Omental fat pad (tissue), 4 donors: ENCODE data around the gene DNM1. TPM values are rescaled to one million over a fixed set of nuclear protein-coding genes. Genes with fewer than 3 reads are reported as not detected.

Source experiments
- ATAC-seq: fragments of 150-250 bp; one replicate; pipeline ENCODE4 v1.9.1; 2016; ENCODE audit warnings: mild to moderate bottlenecking, moderate library complexity; ENCODE audit not compliant: low FRiP score
- DNase-seq: peaks from one replicate; pipeline ENCODE4 v3.0.0-alpha.2; 2019; ENCODE audit warnings: low spot score
- total RNA-seq, 4 donors: library from RNA; depleted of rRNA; stranded (reverse); fragments of >200 nt; gene quantifications; one replicate each; pipeline ENCODE4 v1.1.0, GENCODE V29; 2016
- TF ChIP-seq, protein P1 (sequence below), 3 donors: fragments of 450-650 bp; IDR thresholded peaks; one replicate each; pipeline ENCODE4 v1.5.1; 2016 to 2017; ENCODE audit warnings: antibody characterized with exemption in 3 of 3, mild to moderate bottlenecking in 3 of 3, moderate library complexity in 2 of 3

The DNM1 gene
- total RNA-seq, 4 donors from 2014 or later, result 4.0 to 60.5 (median 20.0) TPM

- no peak for DNase-seq
- ATAC-seq, result peak; percentile 41
- TF ChIP-seq, protein P1, sequence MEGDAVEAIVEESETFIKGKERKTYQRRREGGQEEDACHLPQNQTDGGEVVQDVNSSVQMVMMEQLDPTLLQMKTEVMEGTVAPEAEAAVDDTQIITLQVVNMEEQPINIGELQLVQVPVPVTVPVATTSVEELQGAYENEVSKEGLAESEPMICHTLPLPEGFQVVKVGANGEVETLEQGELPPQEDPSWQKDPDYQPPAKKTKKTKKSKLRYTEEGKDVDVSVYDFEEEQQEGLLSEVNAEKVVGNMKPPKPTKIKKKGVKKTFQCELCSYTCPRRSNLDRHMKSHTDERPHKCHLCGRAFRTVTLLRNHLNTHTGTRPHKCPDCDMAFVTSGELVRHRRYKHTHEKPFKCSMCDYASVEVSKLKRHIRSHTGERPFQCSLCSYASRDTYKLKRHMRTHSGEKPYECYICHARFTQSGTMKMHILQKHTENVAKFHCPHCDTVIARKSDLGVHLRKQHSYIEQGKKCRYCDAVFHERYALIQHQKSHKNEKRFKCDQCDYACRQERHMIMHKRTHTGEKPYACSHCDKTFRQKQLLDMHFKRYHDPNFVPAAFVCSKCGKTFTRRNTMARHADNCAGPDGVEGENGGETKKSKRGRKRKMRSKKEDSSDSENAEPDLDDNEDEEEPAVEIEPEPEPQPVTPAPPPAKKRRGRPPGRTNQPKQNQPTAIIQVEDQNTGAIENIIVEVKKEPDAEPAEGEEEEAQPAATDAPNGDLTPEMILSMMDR (IDR thresholded peaks at IDR 0.05), result no peak
Observed at GRCh38 chr9:128232528-128233428, 29.6 kb downstream of the DNM1 start.

DNA sequence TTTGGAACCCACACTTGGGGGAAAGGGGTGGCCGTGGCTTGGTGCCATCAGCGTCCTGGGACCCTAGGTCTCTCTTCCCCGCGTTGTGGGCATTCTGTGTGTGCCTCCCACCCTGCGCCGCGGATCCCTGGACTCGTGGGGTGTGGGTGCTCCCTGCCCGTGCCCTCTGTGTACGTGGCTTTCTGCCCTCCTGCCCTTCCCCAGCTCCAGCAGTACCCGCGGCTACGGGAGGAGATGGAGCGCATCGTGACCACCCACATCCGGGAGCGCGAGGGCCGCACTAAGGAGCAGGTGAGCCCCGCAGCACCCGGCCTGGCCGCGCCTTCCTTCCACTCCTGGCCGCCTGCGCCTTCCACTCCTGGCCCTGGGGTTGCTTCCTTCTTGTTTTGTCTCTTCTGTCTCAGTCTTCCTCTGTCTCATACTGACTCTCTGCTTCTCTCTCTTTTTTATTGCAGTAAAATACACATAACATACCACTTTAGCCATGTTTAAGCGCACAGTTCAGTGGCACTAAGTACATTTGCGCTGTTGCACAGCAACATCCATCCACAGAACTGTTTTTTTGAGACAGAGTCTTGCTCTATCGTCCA lies 30.7 kb downstream of the DNM1 start:
- TF ChIP-seq, protein P1 (IDR thresholded peaks at IDR 0.05), result no peak
- ATAC-seq (no peak), DNase-seq (no peak)

- no peak for DNase-seq
- TF ChIP-seq, protein P1 (IDR thresholded peaks at IDR 0.05), result no peak
- ATAC-seq, result no peak
Observed at GRCh38 chr9:128242124-128242523, 38.9 kb downstream of the DNM1 start.

GRCh38 chr9:128242828-128243214 lies 39.6 kb downstream of the DNM1 start:
- ATAC-seq (no peak), DNase-seq (no peak)

DNA sequence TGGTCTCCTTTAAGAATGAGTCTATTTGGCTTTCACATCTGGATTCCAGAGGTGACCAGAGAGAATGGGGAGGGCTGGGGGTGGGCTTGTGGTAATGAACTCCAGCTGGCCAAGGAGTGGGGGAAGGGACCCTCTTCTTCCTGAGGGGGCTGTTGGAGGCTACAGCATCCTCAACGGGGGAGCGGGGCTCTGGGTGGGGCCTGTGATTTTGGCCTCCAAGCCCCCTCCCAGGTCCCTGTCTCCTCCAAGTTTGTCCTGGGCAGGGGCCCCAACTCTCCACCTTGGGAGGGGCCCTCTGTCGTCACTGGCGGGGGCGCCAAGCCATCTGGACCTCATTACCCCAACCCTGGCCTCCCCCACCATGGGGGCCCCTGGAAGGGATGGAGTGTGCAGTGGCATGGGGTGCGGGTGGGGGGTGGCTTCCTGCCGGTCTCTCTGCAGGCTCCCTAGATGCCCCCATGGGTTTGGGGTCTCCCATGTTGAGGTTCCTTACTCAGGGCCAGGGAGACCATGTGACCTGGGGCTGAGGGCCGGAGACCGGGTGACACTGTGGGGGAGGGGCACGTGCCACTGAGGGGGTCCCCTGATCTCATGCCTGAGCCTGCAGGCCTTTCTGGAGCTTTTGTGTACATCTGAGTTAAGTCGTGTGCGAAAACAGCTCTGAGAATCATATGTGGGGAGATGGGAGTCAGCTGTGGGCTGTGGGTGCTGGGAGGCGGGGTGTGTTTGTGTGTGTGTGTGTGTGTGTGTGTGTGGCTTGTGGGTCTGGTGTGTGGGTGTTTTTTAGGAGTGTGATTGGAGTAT lies 40.2 kb downstream of the DNM1 start:
- TF ChIP-seq, protein P1 (IDR thresholded peaks at IDR 0.05), result no peak
- DNase-seq (no peak), ATAC-seq (no peak)

More at GRCh38 chr9:128242828-128243214, 39.6 kb downstream of the DNM1 start:
- TF ChIP-seq, protein P1 (IDR thresholded peaks at IDR 0.05), result no peak

DNA sequence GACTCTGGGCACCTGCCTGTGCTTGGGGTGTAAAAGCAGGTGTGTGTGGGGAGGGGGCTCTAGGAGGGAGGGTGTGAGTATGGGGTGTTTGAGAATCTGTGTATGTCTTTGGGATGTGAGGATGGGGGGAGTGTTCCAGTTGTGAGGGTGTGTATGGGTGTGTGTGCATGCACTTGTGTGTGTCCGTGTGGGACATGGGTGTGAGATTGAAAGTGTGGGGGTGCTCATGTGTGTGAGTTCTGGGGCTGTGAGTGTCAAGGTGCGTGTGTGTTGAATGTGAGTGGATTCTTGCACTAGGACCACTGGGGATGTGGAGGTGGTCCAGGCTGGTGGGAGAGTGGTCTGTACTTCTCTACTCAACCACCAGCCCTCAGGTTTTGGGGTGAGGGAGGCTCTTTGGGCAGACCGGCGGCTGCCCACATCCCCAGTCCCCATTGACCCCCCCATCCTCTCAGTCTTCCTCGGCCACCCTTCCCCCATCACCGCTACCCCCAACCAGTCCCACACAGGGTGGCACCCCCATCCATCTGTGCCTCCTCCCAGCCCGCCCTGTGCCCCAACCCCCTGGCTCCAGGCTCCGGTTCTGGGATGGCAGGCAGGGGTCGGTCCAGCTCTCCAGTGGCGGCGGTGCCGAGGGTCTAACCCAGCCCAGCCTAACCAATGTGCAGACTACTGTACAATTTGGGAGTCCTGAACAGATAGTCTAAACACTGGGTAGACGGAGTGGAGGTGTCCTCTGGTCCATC lies 41.1 kb downstream of the DNM1 start:
- ATAC-seq, result no peak
- TF ChIP-seq, protein P1 (IDR thresholded peaks at IDR 0.05), result no peak
- DNase-seq, result no peak
